ENCODE measurements around the gene CYP4F8. TPM values are rescaled to one million over a fixed set of nuclear protein-coding genes. Genes with fewer than 3 reads are reported as not detected.
A peak's percentile ranks its signal among the peaks of the same experiment; 100 is the strongest.

Gene CYP4F8
- total and polyA plus RNA-seq, 10 donors, result not detected

DNA sequence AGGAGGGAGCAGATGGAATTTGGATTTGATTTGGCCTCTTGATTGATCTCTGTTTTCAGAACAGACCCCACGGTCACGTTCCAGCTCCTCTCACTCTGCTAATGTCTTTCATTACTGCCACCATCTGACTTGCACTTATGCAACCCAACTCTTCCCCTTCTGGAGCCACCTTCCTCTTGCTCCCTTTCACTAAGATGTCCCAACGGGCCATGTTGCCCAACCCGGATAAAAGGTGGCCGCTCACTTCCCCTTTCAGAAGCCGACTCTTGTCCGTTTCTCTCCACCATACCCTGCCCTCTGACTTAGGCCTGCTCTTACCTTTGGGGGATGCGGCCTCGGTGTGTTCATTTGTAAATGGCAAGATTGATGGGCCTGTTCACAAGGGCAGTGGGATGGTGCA, 27.4 kb upstream of the CYP4F8 start:
- H3K9me3 ChIP-seq, result no peaks in the 10 kb centered on the region
- H3K27ac ChIP-seq, result peak overlapping the region in 6 of 8 donors; percentile 59 to 86 (median 70)
- peaks cover 0 to 62% (median 14%) of the 10 kb centered on the region in 6 donors for H3K4me1 ChIP-seq
- intact Hi-C loops (cut with DNase I; ENCODE audit: low total_unique reads), result no loop called here
- DNase-seq, result peak; percentile 87
- TF ChIP-seq CTCF (IDR thresholded peaks at IDR 0.05 in 8 of 11, conservative IDR thresholded peaks at IDR 0.05 in 3 of 11) (no peak), POLR2AphosphoS5 (IDR thresholded peaks at IDR 0.05) (peak in 1 of 3 donors; percentile 75)
- peak overlapping the region in 1 of 8 donors; percentile 26 for H3K4me3 ChIP-seq
- H3K27me3 ChIP-seq (replicated peaks in 1 of 7), result peaks cover 0 to 44% (median 6%) of the 10 kb centered on the region in 7 donors
- H3K36me3 ChIP-seq, result no peaks in the 10 kb centered on the region
- WGBS, 5 donors, result 39 to 81% (median 55%) methylated on average over 9 of the region's 9 CpGs

GRCh38 chr19:15588265-15588664, 26.8 kb upstream of the CYP4F8 start:
- Histone ChIP-seq H3K4me3 (peak overlapping the region in 1 of 8 donors; percentile 26), H3K9me3 (no peaks in the 10 kb centered on the region), H3K27ac (peak overlapping the region in 6 of 8 donors; percentile 26 to 86 (median 70)), H3K27me3 (replicated peaks in 1 of 7) (peaks cover 0 to 42% (median 6%) of the 10 kb centered on the region in 7 donors), H3K36me3 (no peaks in the 10 kb centered on the region), H3K4me1 (peaks cover 0 to 64% (median 14%) of the 10 kb centered on the region in 6 donors)
- TF ChIP-seq POLR2AphosphoS5 (IDR thresholded peaks at IDR 0.05), result no peak
- no peak for TF ChIP-seq CTCF (IDR thresholded peaks at IDR 0.05 in 8 of 11, conservative IDR thresholded peaks at IDR 0.05 in 3 of 11)
- TF ChIP-seq POLR2A (IDR thresholded peaks at IDR 0.05), result no peak
- DNase-seq, result no peak
- 43 to 87% (median 73%) methylated on average over 1 of the region's 1 CpG for WGBS, 5 donors
- intact Hi-C loops (cut with DNase I; ENCODE audit: low total_unique reads), result no loop called here

DNA sequence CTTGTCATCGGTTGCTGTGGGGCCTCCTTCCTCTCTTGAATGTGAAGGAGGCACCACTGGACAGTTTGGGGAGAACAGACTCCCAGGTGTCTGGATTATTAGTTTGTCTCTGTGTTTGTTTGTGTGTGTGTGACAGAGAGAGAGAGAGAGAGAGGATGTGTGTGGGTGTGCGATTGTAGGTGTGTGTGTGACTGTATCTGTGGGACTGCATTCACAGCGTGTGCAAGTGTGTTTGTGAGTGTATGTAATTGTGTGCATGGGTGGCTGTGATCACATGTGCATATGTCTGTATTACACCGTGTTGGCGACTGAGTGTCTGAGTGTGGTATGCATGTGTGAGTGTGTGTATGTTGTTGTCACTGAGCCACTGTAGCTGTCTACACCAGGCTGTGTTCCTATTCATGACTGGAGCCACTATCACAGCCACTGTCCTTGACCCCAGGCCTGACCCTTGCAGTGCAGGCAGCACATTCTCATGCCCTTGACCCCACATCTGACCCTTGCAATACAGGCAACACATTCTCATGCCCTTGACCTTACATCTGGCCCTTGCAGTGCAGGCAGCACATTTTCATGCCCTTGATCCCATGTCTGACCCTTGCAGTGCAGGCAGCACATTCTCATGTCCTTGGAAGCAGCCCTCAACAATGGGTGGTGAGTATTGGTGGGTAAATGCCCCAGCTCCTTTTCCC, 25.1 kb upstream of the CYP4F8 start:
- 69 to 86% (median 78%) methylated on average over 5 of the region's 5 CpGs for WGBS, 5 donors

More for the DNA sequence above, 25.1 kb upstream of the CYP4F8 start:
- intact Hi-C loops (cut with DNase I; ENCODE audit: low total_unique reads), result no loop called here
- Histone ChIP-seq H3K27me3 (replicated peaks in 1 of 7) (peaks cover 0 to 34% (median 0%) of the 10 kb centered on the region in 7 donors), H3K27ac (peak overlapping the region in 4 of 8 donors; percentile 49 to 86 (median 60)), H3K36me3 (no peaks in the 10 kb centered on the region), H3K4me3 (no peak overlapping the region), H3K9me3 (no peaks in the 10 kb centered on the region), H3K4me1 (peaks cover 0 to 59% (median 7%) of the 10 kb centered on the region in 6 donors)
- DNase-seq, result no peak
- no peak for TF ChIP-seq POLR2AphosphoS5 (IDR thresholded peaks at IDR 0.05)
- TF ChIP-seq CTCF (IDR thresholded peaks at IDR 0.05 in 8 of 11, conservative IDR thresholded peaks at IDR 0.05 in 3 of 11), result no peak
- no peak for TF ChIP-seq POLR2A (IDR thresholded peaks at IDR 0.05)

All from spleen (tissue), 11 donors.